ENCODE measurements around the gene TXNDC8. TPM values are rescaled to one million over a fixed set of nuclear protein-coding genes. Genes with fewer than 3 reads are reported as not detected.

Gene TXNDC8
- total RNA-seq, 1 experiment from 2014 or later, result not detected

DNA sequence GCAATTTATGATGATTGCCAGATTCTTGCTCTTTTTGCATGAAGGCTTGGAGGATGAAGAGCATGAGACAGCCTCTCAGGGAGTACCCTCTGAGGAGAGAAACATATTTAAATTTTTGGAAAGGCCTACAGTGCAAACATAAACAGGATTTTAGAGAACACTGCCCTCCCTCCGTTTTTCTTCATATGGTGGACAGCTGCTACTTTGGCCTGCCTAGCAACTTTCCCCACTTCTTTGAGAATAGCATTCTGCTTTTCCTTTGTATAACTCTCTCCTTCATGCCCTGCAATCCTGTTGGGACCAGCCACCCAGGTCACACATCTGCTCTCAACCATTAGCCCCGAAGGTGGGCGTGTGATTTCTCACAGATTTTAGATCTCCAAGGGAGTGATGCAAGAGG is 60.9 kb downstream of the TXNDC8 start (continued):
- TF ChIP-seq, protein P1, sequence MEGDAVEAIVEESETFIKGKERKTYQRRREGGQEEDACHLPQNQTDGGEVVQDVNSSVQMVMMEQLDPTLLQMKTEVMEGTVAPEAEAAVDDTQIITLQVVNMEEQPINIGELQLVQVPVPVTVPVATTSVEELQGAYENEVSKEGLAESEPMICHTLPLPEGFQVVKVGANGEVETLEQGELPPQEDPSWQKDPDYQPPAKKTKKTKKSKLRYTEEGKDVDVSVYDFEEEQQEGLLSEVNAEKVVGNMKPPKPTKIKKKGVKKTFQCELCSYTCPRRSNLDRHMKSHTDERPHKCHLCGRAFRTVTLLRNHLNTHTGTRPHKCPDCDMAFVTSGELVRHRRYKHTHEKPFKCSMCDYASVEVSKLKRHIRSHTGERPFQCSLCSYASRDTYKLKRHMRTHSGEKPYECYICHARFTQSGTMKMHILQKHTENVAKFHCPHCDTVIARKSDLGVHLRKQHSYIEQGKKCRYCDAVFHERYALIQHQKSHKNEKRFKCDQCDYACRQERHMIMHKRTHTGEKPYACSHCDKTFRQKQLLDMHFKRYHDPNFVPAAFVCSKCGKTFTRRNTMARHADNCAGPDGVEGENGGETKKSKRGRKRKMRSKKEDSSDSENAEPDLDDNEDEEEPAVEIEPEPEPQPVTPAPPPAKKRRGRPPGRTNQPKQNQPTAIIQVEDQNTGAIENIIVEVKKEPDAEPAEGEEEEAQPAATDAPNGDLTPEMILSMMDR (IDR thresholded peaks at IDR 0.05), result no peak
- no peak for TF ChIP-seq ESRRA (CRISPR knock-in tag; IDR thresholded peaks at IDR 0.05; ENCODE audit: borderline replicate concordance)
- TF ChIP-seq ZNF532 (CRISPR knock-in tag; IDR thresholded peaks at IDR 0.05; ENCODE audit: borderline replicate concordance), result no peak
- no peak for TF ChIP-seq SOX15 (CRISPR knock-in tag; IDR thresholded peaks at IDR 0.05)

DNA sequence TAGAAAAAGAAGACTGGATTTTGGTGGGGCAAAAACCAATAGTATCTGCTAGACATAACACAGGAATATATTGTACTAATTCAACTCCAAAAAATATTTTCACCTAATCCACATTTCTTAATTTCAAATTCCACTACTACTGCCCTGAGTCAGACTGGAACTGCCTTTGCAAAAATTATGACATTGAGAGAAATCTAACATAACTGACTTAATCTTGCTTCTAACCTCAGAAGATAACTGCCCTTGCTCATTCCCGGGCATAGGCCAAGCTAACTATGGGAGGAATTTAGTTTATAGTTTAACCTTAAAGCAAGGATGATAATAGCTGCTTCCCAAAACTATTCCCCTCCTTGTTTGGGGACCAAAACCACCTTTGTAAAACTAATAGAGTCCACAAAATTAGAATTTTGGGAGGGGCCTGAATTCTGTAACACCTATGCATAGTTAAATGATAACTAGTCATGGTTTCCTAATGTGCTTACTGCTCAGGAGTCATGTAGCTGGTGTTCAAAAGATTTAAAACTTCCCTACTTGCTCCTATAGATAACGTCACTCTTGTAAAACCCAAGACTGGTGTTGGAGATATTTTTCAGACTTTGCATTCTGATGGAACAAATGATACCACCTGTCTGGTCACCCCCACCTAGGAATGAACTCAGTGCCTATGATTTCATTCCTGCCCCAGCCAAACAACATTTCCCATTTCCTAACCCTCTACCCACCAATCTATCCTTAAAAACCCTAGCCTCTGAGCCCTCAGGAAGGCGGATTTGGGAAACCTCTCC is 67.3 kb downstream of the TXNDC8 start:
- ChIA-PET POLR2A (no interaction called here), CTCF (no interaction called here)
- no peaks in the 10 kb centered on the region for H3K36me3 Mint-ChIP-seq
- H3K4me1 Mint-ChIP-seq, result no peaks in the 10 kb centered on the region
- TF ChIP-seq CREB1 (CRISPR knock-in tag; IDR thresholded peaks at IDR 0.05), result no peak
- TF ChIP-seq RELA (CRISPR knock-in tag; IDR thresholded peaks at IDR 0.05; ENCODE audit: borderline replicate concordance), result no peak
- TF ChIP-seq IRF2 (CRISPR knock-in tag; IDR thresholded peaks at IDR 0.05; ENCODE audit: borderline replicate concordance, low read depth), result no peak
- TF ChIP-seq, protein P2, sequence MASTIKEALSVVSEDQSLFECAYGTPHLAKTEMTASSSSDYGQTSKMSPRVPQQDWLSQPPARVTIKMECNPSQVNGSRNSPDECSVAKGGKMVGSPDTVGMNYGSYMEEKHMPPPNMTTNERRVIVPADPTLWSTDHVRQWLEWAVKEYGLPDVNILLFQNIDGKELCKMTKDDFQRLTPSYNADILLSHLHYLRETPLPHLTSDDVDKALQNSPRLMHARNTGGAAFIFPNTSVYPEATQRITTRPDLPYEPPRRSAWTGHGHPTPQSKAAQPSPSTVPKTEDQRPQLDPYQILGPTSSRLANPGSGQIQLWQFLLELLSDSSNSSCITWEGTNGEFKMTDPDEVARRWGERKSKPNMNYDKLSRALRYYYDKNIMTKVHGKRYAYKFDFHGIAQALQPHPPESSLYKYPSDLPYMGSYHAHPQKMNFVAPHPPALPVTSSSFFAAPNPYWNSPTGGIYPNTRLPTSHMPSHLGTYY (CRISPR knock-in tag; IDR thresholded peaks at IDR 0.05), result no peak
- TF ChIP-seq ZBTB21 (CRISPR knock-in tag; IDR thresholded peaks at IDR 0.05; ENCODE audit: borderline replicate concordance), result no peak
- TF ChIP-seq, protein P3, sequence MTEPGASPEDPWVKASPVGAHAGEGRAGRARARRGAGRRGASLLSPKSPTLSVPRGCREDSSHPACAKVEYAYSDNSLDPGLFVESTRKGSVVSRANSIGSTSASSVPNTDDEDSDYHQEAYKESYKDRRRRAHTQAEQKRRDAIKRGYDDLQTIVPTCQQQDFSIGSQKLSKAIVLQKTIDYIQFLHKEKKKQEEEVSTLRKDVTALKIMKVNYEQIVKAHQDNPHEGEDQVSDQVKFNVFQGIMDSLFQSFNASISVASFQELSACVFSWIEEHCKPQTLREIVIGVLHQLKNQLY (CRISPR knock-in tag; IDR thresholded peaks at IDR 0.05), result no peak
- no peak for TF ChIP-seq TP53 (CRISPR knock-in tag; IDR thresholded peaks at IDR 0.05)
- TF ChIP-seq, protein P4, sequence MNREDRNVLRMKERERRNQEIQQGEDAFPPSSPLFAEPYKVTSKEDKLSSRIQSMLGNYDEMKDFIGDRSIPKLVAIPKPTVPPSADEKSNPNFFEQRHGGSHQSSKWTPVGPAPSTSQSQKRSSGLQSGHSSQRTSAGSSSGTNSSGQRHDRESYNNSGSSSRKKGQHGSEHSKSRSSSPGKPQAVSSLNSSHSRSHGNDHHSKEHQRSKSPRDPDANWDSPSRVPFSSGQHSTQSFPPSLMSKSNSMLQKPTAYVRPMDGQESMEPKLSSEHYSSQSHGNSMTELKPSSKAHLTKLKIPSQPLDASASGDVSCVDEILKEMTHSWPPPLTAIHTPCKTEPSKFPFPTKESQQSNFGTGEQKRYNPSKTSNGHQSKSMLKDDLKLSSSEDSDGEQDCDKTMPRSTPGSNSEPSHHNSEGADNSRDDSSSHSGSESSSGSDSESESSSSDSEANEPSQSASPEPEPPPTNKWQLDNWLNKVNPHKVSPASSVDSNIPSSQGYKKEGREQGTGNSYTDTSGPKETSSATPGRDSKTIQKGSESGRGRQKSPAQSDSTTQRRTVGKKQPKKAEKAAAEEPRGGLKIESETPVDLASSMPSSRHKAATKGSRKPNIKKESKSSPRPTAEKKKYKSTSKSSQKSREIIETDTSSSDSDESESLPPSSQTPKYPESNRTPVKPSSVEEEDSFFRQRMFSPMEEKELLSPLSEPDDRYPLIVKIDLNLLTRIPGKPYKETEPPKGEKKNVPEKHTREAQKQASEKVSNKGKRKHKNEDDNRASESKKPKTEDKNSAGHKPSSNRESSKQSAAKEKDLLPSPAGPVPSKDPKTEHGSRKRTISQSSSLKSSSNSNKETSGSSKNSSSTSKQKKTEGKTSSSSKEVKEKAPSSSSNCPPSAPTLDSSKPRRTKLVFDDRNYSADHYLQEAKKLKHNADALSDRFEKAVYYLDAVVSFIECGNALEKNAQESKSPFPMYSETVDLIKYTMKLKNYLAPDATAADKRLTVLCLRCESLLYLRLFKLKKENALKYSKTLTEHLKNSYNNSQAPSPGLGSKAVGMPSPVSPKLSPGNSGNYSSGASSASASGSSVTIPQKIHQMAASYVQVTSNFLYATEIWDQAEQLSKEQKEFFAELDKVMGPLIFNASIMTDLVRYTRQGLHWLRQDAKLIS (CRISPR knock-in tag; IDR thresholded peaks at IDR 0.05; ENCODE audit: borderline replicate concordance), result no peak
- TF ChIP-seq FOXP1 (CRISPR knock-in tag; IDR thresholded peaks at IDR 0.05; ENCODE audit: borderline replicate concordance), result no peak
- TF ChIP-seq ZNF532 (CRISPR knock-in tag; IDR thresholded peaks at IDR 0.05; ENCODE audit: borderline replicate concordance), result no peak
- TF ChIP-seq MXD4 (CRISPR knock-in tag; IDR thresholded peaks at IDR 0.05; ENCODE audit: borderline replicate concordance), result no peak
- TF ChIP-seq SMAD4 (CRISPR knock-in tag; IDR thresholded peaks at IDR 0.05), result no peak
- no peak for TF ChIP-seq NR2C2 (CRISPR knock-in tag; IDR thresholded peaks at IDR 0.05)
- no peak overlapping the region for H3K4me3 Mint-ChIP-seq
- H3K9me3 Mint-ChIP-seq, result peaks cover 5% of the 10 kb centered on the region; the same call in 1 of the 2 replicates
- H3K27me3 Mint-ChIP-seq (ENCODE audit: low read depth), result no peaks in the 10 kb centered on the region
- DNase-seq (ENCODE audit: low spot score) (no peak), ATAC-seq (no peak)
- H3K27ac Mint-ChIP-seq, result no peak overlapping the region
